ENCODE results near the gene MBNL1.
"Not testable (repeated sequence)": the region's sequence is repeated elsewhere in the genome, so short reads cannot be mapped to it uniquely, and the experiment has no call there.

MBNL1 gene

DNA sequence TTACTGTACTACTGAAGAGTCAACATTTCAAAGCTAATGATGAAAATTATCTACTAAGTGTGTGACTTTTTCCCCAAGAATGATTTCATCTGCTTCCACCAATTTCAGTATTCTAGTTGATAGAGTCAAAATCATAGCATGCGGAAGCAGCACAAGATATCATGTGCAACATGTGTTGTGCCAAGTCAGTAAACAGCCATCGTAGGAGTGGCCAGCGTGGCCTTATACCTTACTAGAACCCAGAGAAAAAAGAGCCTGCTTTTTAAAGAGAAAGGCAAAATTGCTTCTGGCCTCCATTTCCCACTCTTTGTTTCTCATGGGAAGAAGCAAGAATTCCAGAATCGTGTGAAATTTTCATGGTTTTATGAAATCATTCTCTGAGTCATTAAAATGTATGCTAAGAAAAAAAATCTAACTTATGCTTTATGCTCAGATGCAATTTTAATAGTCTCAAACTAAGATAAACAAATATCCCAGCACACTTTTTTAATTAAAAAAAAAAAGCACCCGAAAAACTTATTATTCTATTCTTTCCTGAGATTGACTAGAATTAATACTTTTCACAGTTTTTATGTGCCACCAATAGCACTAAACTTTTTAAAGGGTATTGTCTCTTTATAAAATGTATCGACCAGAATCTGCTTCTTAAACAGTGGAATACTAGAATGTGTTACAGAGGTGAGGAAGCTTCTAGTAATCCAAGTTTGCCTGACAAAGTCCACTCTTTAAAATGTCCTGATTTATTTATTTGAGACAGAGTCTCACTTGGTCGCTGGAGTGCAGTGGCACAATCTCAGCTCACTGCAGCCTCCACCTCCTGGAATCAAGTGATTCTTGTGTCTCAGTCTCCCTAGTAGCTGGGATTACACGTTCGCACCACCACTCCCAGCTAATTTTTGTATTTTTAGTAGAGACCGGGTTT lies 87.3 kb downstream of the MBNL1 start:
- DNase-seq = no peak

DNA sequence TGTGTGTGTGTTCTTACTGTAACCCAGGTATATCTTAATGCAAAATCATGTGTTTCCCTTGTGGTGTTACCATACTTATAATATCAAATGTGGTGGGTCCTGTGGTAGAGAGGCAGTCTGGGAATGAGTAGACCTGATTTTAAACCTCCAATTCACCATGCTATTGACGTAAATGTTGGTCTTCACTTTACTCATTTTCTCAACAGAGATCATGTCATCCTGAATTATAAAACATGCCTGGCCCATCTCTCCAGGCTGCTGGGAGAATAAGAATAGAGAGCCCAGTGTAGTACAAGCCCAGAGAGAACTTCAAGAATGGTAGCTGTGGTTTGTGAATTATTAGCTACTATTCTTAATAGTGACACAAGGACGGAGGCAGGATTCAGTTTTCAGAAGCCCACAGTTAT lies 88.1 kb downstream of the MBNL1 start:
- no peak for DNase-seq

DNA sequence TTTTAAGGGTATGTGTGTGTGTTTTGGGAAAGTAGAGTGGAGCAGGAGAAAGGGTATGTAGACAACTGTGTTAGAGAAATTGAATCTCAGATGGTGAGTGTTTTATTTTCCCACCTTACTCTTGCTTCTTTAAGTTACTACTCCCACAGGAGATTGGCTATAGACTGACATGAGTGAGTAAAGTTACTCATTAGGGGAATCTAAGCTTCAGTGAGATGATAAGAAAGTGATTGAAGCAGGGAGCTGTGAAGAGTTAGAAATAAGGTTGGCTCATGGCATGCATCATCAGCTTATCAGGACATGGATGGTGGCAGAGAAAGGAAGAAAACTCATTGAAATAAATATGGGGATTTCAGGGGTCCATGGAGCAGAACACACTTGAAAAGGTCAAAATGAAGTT lies 88.9 kb downstream of the MBNL1 start:
- DNase-seq = no peak

DNA sequence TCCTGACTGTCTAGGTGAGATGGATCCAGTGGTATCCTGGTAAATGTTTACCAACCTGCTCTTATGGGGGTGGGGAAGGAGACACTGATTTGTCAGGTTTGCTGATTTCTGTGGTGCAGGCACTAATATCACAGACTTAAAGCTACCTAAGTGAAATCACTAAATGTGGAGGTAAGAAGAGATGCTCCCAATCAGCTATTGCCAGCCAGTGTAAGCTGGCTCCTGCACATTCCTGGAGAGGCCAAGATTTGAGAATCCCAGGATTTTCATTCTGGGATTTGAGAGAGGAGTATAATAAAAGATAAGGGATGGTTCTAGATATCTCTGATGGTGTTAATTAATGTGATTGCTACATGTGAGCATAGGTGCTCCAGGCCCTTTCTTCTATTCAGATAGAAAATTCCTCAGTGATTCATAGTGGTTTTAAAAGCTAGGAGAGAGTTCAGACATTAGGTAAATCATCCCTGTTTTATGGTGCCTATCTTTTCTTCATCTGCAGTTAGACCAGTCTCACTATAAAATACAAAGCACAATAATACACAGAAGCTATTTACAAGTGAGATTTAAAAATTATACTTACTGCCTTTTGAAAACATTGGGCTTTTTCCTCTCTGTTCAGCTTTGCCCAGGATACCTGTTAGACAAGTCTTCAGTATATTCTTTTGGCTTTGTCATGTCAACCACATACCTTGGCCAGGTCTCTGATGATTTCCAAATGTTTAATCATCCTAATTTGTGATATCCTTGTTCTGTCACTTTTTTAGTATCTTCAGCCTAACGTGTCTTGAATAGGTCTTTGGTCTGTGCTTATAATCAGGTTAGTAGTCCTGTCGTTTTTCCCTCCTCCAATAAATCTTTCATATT lies 90.9 kb downstream of the MBNL1 start:
- no peak for DNase-seq

DNA sequence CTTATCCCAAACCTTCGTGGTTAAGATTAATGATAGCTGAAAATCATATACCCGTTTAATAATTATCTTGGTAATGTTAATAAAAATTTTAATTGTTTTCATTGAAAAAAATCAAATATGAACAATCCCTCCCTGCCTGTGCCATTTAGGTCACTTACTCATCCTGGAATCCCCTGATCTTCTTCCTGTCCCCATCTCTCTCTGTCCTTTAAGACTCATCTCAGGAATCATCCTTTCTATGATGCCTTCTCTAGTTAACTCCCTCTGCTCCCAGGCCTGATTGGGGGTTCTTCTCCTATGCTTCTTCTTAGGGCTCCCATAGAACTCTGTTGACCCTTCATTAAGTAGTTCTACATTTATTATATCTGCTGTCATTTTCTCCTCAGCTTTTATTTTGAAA lies 91.6 kb downstream of the MBNL1 start:
- no peak for DNase-seq

DNA sequence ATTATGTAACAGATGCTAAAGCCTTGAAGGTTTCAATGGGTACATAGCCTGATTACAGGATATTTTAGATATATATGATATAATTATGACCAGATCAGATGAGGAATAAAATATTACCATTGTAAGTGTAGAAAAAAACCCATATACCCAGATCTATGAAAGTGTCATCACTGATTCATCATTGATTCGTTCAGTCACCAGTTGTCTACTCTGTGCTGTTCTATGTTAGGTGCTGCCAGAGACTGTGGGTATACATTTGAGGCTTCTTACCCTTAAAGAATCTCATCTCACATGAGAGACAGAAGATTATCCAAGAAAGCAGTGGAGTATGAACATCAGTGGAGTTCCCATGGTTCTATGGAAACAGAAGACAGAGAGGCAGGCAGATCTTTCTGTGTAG lies 92.2 kb downstream of the MBNL1 start:
- DNase-seq = no peak

DNA sequence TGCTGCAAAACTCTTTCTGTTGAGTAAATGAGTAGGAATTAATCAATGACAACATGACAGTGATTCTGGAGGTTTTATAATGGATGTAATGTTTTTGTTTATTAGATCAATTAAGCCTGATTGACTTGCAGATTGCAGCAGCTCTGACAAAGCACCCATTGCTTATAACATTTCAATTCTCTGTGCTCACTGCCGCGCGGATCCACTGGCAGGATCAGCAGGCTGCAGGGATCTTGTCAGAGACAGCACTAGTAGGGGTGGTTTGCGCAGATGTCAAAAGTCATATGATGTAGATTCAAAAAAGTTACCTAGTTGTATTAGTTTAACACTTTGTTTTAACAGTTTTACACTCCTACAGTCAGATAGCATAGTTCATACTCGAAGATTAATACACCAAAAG lies 93.4 kb downstream of the MBNL1 start:
- no peak for DNase-seq

DNA sequence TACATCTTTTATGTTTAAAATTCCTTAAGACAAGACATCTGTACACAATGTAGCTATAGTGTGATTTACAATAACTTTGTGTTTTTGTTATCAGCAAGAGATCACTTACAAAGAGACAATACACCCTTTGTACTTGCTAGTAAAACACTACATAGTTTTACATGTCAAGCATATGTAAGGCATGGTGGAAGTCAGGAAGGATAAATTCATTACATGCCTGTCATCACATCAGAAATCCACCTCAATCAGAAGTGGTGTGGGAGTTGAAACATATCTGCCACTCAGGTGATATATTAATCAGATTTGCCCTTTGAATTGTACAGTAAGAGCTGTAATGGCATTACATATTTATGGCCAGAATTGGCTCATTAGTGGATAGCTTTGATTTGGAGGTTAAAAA lies 95.5 kb downstream of the MBNL1 start:
- DNase-seq = no peak

DNA sequence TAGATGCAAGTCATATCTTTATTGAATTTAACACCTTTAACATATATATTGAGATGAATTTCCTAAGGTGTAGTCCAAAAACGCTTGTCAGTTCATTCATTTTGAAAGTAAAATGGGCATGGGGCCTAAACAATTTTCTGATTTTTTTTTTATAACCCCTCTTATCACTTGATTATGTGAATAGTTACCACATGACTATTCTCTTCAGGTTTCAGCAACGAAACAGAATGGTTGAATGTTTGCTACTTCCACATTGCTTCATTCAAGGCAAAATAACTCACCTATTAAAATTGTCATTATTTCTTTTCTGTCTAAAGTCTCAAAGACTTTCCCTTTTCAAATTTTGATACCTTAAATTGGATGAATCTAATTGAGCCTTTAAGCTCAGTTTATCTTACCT lies 96.4 kb downstream of the MBNL1 start:
- DNase-seq = no peak

DNA sequence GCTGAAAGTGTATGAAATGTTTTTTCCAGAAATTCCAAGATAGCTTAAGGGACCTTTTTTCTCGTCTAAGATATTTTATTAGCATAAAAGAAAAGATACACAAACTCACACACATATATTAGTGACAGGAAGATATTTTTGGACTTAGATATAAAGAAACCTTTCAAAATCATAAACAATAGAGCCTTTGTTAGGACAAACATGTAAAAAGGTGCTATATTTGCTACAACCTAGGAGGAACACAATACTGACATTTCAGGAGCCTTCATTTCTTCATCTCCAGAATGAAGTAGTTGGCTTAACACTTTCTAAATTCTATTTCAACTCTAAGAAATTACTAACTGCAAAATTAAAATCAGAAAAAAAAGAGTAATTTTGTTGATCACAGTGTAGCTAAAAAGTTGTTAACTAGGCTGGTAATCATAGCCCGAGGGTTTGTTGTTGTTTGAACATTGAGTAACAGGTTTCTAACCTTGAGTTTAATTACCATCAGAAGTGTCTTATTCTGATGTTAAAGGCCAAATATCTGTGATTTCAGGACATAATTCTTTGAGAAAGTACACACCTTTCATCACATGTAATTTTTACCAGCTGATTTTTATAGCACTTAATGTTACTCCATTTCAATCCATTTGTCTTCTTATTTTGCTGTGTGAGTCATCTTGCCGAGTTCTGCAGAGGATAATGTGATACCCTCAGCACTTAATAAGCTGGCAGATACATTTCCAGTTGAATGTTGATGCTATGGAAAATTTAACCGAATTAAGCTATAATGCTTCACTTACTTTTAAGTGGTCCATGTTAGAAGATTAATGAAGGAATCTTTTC lies 97.3 kb downstream of the MBNL1 start:
- DNase-seq = no peak

DNA sequence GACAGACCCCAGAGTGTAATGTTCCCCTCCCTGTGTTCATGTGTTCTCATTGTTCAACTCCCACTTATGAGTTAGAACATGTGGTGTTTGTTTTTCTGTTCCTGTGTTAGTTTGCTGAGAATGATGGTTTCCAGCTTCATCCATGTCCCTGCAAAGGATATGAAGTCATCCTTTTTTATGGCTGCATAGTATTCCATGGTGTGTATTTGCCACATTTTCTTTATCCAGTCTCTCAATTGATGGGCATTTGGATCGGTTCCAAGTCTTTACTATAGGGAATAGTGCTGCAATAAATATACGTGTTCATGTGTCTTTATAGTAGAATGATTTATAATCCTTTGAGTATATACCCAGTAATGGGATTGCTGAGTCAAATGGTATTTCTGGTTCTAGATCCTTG lies 98.5 kb downstream of the MBNL1 start:
- DNase-seq = not testable (repeated sequence)

DNA sequence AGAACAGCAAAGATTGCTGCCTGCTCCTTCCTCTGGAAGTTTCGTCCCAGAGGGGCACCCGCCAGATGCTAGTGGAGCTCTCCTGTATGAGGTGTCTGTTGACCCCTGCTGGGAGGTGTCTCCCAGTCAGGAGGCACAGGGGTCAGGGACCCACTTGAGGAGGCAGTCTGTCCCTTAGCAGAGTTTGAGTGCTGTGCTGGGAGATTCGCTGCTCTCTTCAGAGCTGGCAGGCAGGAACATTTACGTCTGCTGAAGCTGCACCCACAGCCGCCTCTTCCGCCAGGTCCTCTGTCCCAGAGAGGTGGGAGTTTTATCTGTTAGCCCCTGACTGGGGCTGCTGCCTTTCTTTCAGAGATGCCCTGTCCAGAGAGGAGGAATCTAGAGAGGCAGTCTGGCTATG lies 103.9 kb downstream of the MBNL1 start:
- not testable (repeated sequence) for DNase-seq

DNA sequence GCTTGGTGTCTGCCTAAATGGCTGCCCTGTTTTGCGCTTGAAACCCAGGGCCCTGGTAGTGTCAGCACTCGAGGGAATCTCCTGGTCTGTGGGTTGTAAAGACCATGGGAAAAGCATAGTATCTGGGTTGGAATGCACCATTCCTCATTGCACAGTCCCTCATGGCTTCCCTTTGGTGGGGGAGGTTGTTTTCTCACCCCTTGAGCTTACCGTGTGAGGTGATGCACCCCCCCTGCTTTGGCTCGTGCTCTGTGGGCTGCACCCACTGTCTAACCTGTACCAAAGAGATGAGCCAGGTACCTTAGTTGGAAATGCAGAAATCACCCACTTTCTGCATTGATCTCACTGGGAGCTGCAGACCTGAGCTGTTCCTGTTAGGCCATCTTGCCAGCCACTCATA lies 104.7 kb downstream of the MBNL1 start:
- DNase-seq = no peak

DNA sequence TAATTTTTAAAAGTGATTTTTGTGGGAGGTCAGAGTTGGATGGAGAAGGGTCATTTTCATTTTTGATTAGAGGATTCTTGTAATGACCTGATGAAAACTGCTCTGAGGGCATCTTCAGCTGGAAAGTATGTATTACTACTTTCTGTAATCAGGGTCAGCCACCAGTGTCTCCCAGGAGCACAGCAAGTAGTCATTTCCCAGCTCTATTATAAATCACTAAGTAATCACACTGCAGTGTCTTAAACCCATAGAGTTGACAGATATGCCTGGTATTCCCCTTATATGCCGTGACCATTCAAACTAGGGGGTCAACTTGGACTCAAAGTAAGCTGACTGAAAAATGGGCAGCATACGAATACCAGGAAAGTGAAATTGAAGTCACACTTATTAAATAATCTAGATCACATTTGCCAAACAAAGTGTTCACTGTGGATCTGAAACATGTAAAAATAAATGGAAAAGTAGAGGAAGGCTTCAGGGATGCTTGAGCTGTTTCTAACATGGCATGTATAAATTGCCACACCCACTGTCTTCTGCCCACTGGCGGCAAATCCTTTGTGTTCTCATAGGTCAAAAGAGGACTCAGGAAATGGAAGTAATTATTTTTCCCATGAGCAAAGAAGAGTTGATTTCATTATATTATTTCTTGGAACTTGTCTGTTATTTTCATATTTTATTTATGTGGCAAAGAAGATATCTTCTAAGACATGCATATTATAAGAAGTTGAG lies 105.7 kb downstream of the MBNL1 start:
- no peak for DNase-seq

DNA sequence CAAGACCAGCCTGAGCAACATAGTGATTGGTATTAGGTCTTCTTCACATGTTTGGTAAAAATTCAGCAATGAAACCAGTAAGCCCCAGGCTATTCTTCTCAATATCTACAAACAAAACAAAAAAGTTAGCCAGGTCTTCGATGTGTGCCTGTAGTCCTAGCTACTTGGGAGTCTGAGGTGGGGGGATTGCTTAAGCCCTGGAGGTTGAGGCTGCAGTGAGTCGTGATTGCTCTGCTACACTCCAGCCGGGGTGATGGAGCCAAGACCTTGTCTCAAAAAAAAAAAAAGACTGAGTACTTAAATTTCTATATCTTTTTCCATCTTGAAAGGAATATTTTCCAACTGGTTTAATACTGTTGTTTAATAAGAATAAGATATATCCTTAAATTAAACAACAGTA lies 106.8 kb downstream of the MBNL1 start:
- no peak for DNase-seq

DNA sequence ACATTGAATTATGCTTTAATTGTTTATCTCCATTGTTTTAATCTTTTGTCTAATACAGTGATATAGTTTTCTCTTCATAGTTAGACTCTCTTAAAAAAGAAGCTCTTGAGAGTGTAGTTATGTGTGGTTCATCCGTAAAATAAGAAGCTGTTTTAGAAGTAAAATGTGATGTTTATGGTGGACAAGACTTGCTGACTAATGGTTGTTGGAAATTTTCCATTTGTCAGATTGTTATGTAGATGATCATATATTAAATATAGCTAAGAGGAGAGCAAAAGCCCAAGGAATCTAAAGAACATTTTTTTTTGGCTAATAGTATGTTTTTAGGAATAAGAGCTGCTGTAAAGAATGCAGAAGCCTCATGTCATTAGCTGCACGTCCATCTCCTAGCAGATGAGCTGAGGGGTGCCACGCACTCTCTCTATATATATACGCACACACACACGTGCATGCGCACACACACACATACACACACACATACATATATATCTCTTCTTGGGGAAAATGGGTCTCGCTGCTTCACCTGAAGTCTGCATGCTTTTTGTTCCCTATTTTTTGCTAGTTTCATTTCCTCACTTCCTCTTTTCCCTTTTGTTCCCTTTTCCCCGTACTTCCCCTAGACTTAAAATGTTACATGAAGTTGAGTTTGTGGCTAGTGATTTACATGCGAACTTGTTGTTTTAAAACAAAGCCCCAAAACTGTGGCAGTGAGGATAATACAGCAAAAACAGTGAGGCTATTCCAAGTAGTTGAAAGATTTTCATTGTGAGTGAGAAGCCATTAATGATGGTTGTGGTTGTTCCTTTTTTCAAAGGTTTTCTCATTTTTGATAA lies 107.8 kb downstream of the MBNL1 start:
- DNase-seq = no peak

DNA sequence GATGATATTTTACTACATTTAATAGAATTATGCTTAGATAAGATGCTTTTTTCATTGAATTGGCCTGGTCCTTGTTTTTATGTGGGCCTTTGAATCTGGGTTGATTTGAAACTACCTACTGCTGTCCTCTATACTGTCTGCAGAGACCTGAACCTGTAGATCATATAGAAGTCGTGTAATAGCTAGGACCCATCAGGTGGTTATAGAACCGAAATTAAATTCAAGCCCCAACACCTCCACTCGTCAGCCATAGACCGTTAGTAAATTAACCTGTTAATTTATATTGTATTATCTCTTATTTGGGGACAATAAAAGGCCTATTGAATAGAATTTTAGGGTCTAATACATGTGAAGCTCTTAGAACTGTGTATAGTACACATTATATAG lies 108.4 kb downstream of the MBNL1 start:
- no peak for DNase-seq

DNA sequence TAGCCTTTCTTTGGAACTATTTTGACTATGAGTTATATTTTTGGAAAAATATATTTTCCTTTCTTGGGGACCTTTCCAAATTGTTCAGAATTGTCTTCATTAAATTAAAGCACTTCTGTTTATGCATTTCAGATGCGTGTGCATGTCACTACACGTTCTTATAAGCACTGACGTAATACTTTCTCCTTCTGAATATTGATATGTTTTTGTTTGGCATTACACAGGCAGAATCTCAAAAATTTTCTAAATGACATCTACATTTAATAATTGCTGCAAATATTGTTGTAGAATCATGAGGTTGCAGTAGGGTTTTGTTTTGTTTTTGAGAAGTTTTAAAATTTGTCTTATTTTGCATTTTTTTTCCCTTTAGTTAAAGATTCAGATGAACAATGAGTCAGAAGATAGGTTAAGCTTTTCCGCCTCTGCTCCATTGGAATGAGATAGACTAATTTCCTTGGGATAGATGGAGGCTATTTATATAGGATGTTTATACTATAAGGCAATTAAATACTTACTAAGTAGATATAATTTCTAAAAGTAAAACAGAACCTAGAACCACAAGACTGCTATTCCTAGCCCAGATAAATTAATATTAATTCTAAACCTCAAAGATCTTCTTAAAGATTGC lies 110.8 kb downstream of the MBNL1 start:
- DNase-seq = no peak

DNA sequence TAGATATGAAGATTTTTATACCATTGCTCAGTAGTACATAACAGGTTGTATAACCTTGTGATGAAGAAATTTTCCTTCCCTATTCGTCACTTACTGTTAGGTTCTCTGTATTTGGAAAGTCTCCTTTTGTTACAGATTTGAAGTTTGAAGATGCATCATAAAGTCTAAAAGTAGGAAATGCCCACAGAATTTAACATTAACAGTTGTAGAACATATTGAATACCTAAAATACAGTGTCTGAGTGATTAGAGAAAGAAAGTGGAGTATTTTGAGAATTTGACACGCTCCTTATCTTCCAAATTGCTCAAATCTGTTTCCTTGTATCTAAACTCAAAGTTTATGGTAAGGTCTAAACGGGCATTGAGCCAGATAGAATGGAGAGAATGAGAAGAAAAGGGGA lies 111.3 kb downstream of the MBNL1 start:
- no peak for DNase-seq

DNA sequence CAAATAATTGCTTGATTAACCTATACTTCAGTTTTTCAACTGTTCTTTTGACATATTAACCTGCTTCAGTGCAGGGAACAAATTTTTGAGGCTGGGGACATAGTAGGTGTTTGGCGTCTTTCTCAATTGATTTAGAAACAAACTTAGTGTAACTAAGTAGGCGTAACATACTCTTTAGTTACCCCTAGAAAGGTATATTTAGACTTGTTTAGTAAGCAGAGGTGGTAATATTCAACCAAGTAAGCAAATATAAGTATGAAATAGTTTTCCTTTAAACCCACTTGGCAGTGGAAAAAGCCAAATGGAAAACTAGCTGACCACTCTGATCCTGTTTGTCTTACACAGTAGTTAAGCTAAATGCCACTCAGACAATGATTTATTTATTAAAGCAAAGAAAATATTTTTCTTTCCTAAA lies 113.2 kb downstream of the MBNL1 start:
- no peak for DNase-seq

All from NCI-H2029 treated with DMSO at 0.1 percent for 48 hours (cell line).